HG02642 (cell line): ENCODE measurements around the gene MSI1.

ENCODE experiments used
- ATAC-seq: cut with Tn5 transposase; IDR thresholded peaks from one replicate; pipeline ENCODE4 v1.9.1; 2021; ENCODE audit warnings: mild to moderate bottlenecking; ENCODE audit not compliant: unreplicated experiment, poor library complexity

Gene MSI1

GRCh38 chr12:120368789-120369602 is at the start of gene MSI1:
Gene MSI1, minus strand, starts transcription at chr12:120369164. Its CDS starts 73 bp downstream, at chr12:120369091.
- ATAC-seq = no peak

- ATAC-seq = no peak
Observed at GRCh38 chr12:120417917-120418580, 49.1 kb upstream of the MSI1 start.

GRCh38 chr12:120416490-120417216 is 47.7 kb upstream of the MSI1 start:
- ATAC-seq = no peak

- ATAC-seq = no peak
Observed at GRCh38 chr12:120413901-120414695, 45.1 kb upstream of the MSI1 start.

- ATAC-seq = no peak
Observed at GRCh38 chr12:120412421-120412820, 43.5 kb upstream of the MSI1 start.

- no peak for ATAC-seq
Observed at GRCh38 chr12:120408771-120409170, 39.8 kb upstream of the MSI1 start.

- no peak for ATAC-seq
Observed at GRCh38 chr12:120406553-120406952, 37.6 kb upstream of the MSI1 start.

- no peak for ATAC-seq
Observed at GRCh38 chr12:120406069-120406468, 37.1 kb upstream of the MSI1 start.

- no peak for ATAC-seq
Observed at GRCh38 chr12:120404271-120404670, 35.3 kb upstream of the MSI1 start.

GRCh38 chr12:120403869-120404268 is 34.9 kb upstream of the MSI1 start:
- ATAC-seq = no peak

- no peak for ATAC-seq
Observed at GRCh38 chr12:120402217-120402616, 33.3 kb upstream of the MSI1 start.

- no peak for ATAC-seq
Observed at GRCh38 chr12:120399531-120399930, 30.6 kb upstream of the MSI1 start.

GRCh38 chr12:120397824-120398540 is 29.0 kb upstream of the MSI1 start:
- ATAC-seq = no peak

- ATAC-seq = no peak
Observed at GRCh38 chr12:120394483-120395367, 25.8 kb upstream of the MSI1 start.

GRCh38 chr12:120390540-120391120 is 21.7 kb upstream of the MSI1 start:
- no peak for ATAC-seq

- no peak for ATAC-seq
Observed at GRCh38 chr12:120388691-120389481, 19.9 kb upstream of the MSI1 start.

- ATAC-seq = no peak
Observed at GRCh38 chr12:120381752-120382419, 12.9 kb upstream of the MSI1 start.
